Measurements from ENCODE around the gene RNF130.

RNF130 gene

DNA sequence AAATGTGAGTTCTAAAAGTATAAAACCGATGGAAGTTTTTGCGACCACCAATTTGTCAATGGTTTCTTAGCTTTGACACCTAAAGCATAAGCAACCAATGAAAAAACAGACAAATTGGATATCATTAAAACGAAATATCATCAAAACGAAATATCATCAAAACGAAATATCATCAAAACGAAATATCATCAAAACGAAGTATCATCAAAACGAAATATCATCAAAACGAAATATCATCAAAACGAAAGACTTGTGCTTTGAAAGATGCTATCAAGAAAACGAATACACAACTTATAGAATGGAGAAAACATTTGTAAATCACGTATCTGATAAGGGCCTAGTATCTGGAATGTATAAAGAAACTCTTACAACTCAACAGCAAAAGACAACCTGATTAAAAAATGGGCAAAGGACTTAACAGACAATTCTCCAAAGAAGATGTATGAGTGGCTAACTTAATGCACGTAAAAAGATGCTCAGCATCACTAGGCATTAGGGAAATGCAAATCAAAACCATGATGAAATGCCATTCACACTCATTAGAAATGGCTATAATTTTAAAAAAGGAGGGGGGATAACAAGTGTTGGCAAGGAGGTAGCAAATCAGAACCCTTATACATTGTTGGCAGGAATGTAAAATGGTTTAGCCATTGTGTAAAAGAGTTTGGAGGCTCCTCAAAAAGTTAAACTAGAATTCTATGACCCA, 134.4 kb downstream of the RNF130 start:
- H3K4me1 ChIP-seq (ENCODE audit: control insufficient read depth, insufficient read depth, low read length, poor library complexity, severe bottlenecking), result no peaks in the 10 kb centered on the region
- H3K4me3 ChIP-seq (ENCODE audit: extremely low read depth, insufficient read depth, low read length, poor library complexity, severe bottlenecking), result no peak overlapping the region
- no peaks in the 10 kb centered on the region for H3K36me3 ChIP-seq (ENCODE audit: control insufficient read depth, insufficient read depth, low read length)
- WGBS, 2 experiments (ENCODE audit: insufficient coverage in 2 of 2), result 86 to 92% methylated on average over 9 of the region's 13 CpGs
- H3K9me3 ChIP-seq (ENCODE audit: control insufficient read depth, low read length), result no peaks in the 10 kb centered on the region
- H3K27ac ChIP-seq (ENCODE audit: low read depth, low read length, severe bottlenecking), result no peak overlapping the region

DNA sequence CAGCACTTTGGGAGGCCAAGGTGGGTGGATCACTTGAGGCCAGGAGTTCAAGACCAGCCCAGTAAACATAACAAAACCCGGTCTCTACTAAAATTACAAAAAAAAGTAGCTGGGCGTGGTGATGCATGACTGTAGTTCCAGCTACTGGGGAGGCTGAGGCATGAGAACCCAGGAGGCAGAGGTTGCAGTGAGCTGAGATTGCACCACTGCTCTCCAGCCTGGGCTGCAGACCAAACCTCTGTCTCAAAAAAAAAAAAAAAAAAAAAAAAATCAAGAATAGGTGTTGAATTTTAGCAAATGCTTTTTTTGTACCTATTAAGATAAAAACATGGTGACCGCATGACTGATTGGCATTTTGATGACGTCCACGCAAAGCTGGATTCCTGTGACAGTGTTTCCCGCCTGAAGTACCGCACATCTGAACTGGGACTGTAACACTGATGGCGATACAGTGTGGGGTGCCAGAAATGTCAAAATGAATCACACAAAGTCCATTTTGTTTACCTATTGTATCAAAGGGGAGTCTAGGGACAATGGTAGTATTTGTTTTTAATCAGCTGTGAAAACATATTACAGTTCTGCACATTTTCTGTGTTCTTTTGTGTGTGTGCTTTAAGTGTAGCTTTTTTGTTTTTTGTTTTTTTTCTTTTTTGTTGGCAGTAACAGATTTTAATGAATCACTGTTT, 140.6 kb downstream of the RNF130 start:
- Histone ChIP-seq H3K4me1 (ENCODE audit: control insufficient read depth, insufficient read depth, low read length, poor library complexity, severe bottlenecking) (no peaks in the 10 kb centered on the region), H3K4me3 (ENCODE audit: extremely low read depth, insufficient read depth, low read length, poor library complexity, severe bottlenecking) (no peak overlapping the region), H3K9me3 (ENCODE audit: control insufficient read depth, low read length) (no peaks in the 10 kb centered on the region), H3K27ac (ENCODE audit: low read depth, low read length, severe bottlenecking) (no peak overlapping the region), H3K36me3 (ENCODE audit: control insufficient read depth, insufficient read depth, low read length) (no peaks in the 10 kb centered on the region)
- 94% methylated on average over 6 to 8 of the region's 8 CpGs for WGBS, 2 experiments (ENCODE audit: insufficient coverage in 2 of 2)

DNA sequence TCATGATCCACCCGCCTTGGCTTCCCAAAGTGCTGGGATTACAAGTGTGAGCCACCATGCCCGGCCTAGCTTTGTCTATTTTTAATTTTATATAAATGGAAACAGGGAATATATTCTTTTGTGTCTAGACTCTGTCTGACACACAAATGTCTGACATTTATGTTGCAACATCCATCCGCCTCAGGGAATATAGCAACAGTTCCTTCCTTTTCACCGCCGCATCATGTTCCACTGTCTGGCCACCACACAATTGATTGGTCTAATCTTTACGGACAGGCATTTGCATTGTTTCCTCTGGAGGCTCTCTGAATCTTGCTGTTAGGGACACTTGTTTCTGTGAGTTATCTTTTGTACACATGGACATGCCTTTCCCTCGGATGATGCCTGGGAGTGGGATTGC, 143.7 kb downstream of the RNF130 start:
- WGBS, 2 experiments (ENCODE audit: insufficient coverage in 2 of 2), result 97 to 100% methylated on average over 4 to 5 of the region's 7 CpGs
- no peaks in the 10 kb centered on the region for H3K9me3 ChIP-seq (ENCODE audit: control insufficient read depth, low read length)
- H3K4me1 ChIP-seq (ENCODE audit: control insufficient read depth, insufficient read depth, low read length, poor library complexity, severe bottlenecking), result no peaks in the 10 kb centered on the region

DNA sequence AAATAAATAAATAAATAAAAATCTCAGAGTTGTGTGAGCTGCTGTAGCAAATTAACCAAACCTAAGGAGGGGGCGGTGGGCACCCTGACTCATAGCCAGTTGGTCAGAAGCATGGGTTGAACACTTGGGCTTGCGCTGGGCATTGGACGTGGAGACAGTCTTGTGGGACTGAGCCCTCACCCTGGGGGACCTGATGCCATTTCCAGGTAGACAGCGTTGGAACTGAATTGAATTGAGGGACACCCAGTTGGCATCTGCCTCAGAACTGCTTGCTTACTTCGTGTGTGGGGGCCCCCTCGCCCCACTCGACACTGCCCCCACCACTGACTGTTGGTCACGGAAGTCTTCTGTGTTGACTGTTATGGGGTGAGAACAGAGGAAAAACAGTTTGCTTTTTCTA, 144.9 kb downstream of the RNF130 start:
- Histone ChIP-seq H3K4me3 (ENCODE audit: extremely low read depth, insufficient read depth, low read length, poor library complexity, severe bottlenecking) (no peak overlapping the region), H3K4me1 (ENCODE audit: control insufficient read depth, insufficient read depth, low read length, poor library complexity, severe bottlenecking) (no peaks in the 10 kb centered on the region), H3K36me3 (ENCODE audit: control insufficient read depth, insufficient read depth, low read length) (no peaks in the 10 kb centered on the region), H3K9me3 (ENCODE audit: control insufficient read depth, low read length) (no peaks in the 10 kb centered on the region), H3K27ac (ENCODE audit: low read depth, low read length, severe bottlenecking) (no peak overlapping the region)
- 96 to 97% methylated on average over 6 to 7 of the region's 8 CpGs for WGBS, 2 experiments (ENCODE audit: insufficient coverage in 2 of 2)

More for the DNA sequence above, 143.7 kb downstream of the RNF130 start:
- no peaks in the 10 kb centered on the region for H3K36me3 ChIP-seq (ENCODE audit: control insufficient read depth, insufficient read depth, low read length)
- no peak overlapping the region for H3K27ac ChIP-seq (ENCODE audit: low read depth, low read length, severe bottlenecking)
- H3K4me3 ChIP-seq (ENCODE audit: extremely low read depth, insufficient read depth, low read length, poor library complexity, severe bottlenecking), result no peak overlapping the region

DNA sequence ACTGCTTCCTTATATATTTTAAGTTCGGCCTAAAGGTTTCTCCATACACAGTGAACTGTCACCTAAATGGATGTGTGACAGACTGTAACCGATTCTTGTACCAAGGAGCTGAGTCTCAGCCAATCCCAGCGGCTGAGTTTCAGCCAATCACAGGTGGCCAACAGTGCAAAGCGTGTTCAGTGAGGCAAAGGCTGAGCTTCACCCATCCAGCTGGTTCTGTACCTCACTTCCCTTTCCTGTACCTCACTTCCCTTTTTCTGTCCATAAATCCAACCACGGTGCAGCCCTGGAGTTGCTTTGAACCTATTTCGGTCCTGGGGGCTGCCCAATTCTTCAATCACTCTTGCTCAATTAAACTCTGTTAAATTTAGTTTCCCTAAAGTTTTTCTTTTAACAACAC, 148.1 kb downstream of the RNF130 start:
- WGBS, 2 experiments (ENCODE audit: insufficient coverage in 2 of 2), result 88 to 91% methylated on average over 6 of the region's 6 CpGs
- Histone ChIP-seq H3K27ac (ENCODE audit: low read depth, low read length, severe bottlenecking) (no peak overlapping the region), H3K4me1 (ENCODE audit: control insufficient read depth, insufficient read depth, low read length, poor library complexity, severe bottlenecking) (no peaks in the 10 kb centered on the region), H3K9me3 (ENCODE audit: control insufficient read depth, low read length) (no peaks in the 10 kb centered on the region), H3K4me3 (ENCODE audit: extremely low read depth, insufficient read depth, low read length, poor library complexity, severe bottlenecking) (no peak overlapping the region), H3K36me3 (ENCODE audit: control insufficient read depth, insufficient read depth, low read length) (no peaks in the 10 kb centered on the region)

DNA sequence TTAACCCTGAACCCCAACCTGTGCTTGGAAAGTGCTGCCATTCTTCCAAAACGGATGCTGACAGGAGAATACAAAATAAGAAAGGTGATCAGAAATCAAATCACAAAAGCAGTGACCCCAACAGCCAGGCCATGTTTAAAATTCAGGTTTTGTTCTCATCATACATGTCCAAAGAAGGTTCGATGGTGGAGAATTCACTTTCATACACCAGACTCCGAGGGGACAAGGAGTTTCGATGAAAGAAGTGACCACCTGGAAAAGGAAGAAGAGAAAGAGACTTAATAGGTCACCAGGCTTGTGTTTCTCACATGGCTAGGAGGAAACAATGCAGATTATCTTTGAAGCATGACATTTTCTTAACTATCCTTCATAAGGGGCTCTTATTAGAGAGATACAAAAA, 151.4 kb downstream of the RNF130 start:
- H3K9me3 ChIP-seq (ENCODE audit: control insufficient read depth, low read length), result no peaks in the 10 kb centered on the region
- no peaks in the 10 kb centered on the region for H3K4me1 ChIP-seq (ENCODE audit: control insufficient read depth, insufficient read depth, low read length, poor library complexity, severe bottlenecking)
- no peak overlapping the region for H3K27ac ChIP-seq (ENCODE audit: low read depth, low read length, severe bottlenecking)
- no peak overlapping the region for H3K4me3 ChIP-seq (ENCODE audit: extremely low read depth, insufficient read depth, low read length, poor library complexity, severe bottlenecking)
- no peaks in the 10 kb centered on the region for H3K36me3 ChIP-seq (ENCODE audit: control insufficient read depth, insufficient read depth, low read length)
- WGBS, 2 experiments (ENCODE audit: insufficient coverage in 2 of 2), result 100% methylated on average over 2 to 3 of the region's 4 CpGs

DNA sequence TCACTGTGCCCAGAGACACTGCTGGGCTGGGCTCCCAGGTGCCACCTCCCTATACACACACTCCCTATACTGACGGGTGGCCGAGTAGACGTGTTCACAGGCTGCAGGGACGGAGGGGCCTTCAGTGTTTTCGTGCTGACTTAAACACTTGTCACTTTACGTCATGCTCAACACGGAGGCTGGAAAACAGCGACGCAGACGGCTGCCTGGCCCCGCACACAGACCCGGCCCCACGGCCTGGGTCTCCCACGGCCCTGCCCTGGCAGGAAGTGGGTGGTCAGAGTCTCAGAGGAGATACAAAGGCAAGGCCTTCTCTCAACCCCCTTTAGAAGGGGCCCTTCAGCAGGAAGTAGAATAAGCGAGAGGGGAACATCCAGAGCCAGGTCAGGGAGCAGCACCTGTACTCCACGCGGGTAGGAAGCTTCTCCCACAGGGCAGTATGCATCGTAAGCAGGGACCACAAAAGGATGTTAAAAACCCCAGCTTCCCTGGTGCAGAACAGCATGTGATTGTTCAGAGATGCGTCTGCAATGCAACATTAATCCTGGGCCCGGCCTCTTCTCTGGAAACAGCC, 152.0 kb downstream of the RNF130 start:
- no peaks in the 10 kb centered on the region for H3K36me3 ChIP-seq (ENCODE audit: control insufficient read depth, insufficient read depth, low read length)
- no peaks in the 10 kb centered on the region for H3K4me1 ChIP-seq (ENCODE audit: control insufficient read depth, insufficient read depth, low read length, poor library complexity, severe bottlenecking)
- 91 to 92% methylated on average over 17 to 20 of the region's 20 CpGs for WGBS, 2 experiments (ENCODE audit: insufficient coverage in 2 of 2)
- H3K4me3 ChIP-seq (ENCODE audit: extremely low read depth, insufficient read depth, low read length, poor library complexity, severe bottlenecking), result no peak overlapping the region
- no peak overlapping the region for H3K27ac ChIP-seq (ENCODE audit: low read depth, low read length, severe bottlenecking)
- no peaks in the 10 kb centered on the region for H3K9me3 ChIP-seq (ENCODE audit: control insufficient read depth, low read length)

DNA sequence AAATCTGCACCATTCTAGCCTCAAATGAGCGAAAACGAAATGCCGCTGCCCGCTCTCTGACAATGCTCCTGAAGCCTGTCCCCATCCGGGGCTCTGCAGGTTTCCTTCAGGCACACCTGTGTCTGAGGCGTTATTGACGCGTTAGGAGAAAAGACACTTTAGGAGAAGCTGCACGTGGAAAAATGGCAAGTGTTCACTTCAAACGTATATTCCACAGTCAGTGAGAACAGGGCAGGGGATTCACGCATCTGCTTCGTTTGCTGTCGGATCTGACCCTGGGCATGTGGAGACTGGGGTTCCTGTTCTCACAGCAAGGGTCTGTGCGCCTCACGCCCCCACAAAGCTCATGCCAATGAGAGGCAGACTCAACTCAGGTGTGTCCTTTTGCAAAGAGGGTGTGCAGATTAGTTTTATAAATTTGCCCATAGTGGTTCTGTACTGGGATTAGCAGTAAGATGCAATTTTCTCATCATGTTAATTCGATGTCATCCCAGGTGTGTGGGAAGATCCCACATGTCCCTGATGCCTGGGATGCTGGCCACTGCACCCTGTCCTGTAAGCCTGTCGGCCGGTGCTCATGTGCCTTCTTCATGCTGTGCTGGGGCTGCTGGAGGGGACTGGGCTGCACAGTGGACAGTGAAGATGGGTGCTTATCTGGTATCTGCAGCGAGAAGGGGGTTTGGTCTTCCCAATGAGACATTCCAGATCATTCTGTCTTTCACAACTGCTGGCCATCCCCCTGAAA, 152.6 kb downstream of the RNF130 start:
- Histone ChIP-seq H3K9me3 (ENCODE audit: control insufficient read depth, low read length) (no peaks in the 10 kb centered on the region), H3K4me3 (ENCODE audit: extremely low read depth, insufficient read depth, low read length, poor library complexity, severe bottlenecking) (no peak overlapping the region), H3K27ac (ENCODE audit: low read depth, low read length, severe bottlenecking) (no peak overlapping the region), H3K36me3 (ENCODE audit: control insufficient read depth, insufficient read depth, low read length) (no peaks in the 10 kb centered on the region), H3K4me1 (ENCODE audit: control insufficient read depth, insufficient read depth, low read length, poor library complexity, severe bottlenecking) (peaks cover 6% of the 10 kb centered on the region)
- 92 to 94% methylated on average over 19 of the region's 19 CpGs for WGBS, 2 experiments (ENCODE audit: insufficient coverage in 2 of 2)

DNA sequence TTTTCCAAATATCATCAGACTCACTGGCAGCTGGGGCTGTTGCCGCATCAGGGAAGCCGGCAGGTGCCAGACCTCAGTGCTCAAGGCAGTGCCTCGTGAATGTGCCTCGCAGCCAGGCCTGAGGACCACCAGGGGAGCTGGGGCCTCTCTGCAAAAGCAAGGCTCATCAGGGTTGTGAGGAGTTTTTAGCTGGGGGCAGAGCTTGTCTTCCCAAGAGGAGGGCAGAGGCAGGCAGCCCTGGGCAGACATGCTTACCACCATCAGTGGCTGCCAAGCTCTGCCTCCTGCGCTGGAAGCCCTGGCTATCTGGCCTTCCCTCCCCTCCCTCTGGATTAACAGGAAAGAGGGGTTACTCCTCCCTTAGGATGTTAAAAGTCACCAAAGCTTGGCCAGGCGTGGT, 155.0 kb downstream of the RNF130 start:
- H3K36me3 ChIP-seq (ENCODE audit: control insufficient read depth, insufficient read depth, low read length), result no peaks in the 10 kb centered on the region
- no peak overlapping the region for H3K27ac ChIP-seq (ENCODE audit: low read depth, low read length, severe bottlenecking)
- 82 to 91% methylated on average over 4 to 5 of the region's 6 CpGs for WGBS, 2 experiments (ENCODE audit: insufficient coverage in 2 of 2)
- H3K4me1 ChIP-seq (ENCODE audit: control insufficient read depth, insufficient read depth, low read length, poor library complexity, severe bottlenecking), result peaks cover 6% of the 10 kb centered on the region
- no peak overlapping the region for H3K4me3 ChIP-seq (ENCODE audit: extremely low read depth, insufficient read depth, low read length, poor library complexity, severe bottlenecking)
- H3K9me3 ChIP-seq (ENCODE audit: control insufficient read depth, low read length), result no peaks in the 10 kb centered on the region

DNA sequence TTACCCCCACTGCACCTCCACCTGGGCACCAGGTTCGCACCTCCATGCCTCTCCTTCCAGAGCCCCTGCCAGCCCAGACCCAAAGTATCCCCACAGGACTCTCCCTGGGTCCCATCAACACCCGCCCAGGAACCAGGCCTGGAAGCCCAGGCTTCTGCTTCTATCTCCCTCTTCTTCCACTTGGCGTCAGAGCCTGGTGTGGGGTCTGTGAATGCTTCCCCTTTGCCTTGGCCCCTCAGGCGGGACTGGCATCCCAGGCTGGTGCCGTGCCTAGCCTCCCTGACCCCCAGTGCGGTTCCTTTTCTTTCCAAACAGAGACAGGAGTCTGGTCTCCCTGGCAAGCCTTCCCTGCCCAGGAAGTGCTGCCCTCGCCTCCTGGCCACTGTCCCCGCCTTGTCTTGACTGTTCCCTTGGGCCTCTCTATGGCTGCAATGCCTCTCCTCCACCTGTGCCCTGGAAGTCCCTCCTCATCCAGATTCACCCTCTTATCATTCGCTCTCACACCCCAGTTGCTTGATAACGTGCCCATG, 156.1 kb downstream of the RNF130 start:
- Histone ChIP-seq H3K9me3 (ENCODE audit: control insufficient read depth, low read length) (no peaks in the 10 kb centered on the region), H3K4me3 (ENCODE audit: extremely low read depth, insufficient read depth, low read length, poor library complexity, severe bottlenecking) (no peak overlapping the region), H3K27ac (ENCODE audit: low read depth, low read length, severe bottlenecking) (no peak overlapping the region), H3K4me1 (ENCODE audit: control insufficient read depth, insufficient read depth, low read length, poor library complexity, severe bottlenecking) (peaks cover 6% of the 10 kb centered on the region), H3K36me3 (ENCODE audit: control insufficient read depth, insufficient read depth, low read length) (no peaks in the 10 kb centered on the region)
- WGBS, 2 experiments (ENCODE audit: insufficient coverage in 2 of 2), result 90 to 95% methylated on average over 8 to 9 of the region's 10 CpGs
